ENCODE data around the gene BAHD1. TPM values are rescaled to one million over a fixed set of nuclear protein-coding genes. Genes with fewer than 3 reads are reported as not detected.

BAHD1 gene
- total RNA-seq, 1 donor from 2014 or later = 28.4 TPM

- no peak for ATAC-seq (ENCODE audit: low read depth)
- H3K4me3 Mint-ChIP-seq = peak overlapping the region; percentile 35
- intact Hi-C loops (cut with micrococcal nuclease) = no loop called here
- TF ChIP-seq CTCF (IDR thresholded peaks at IDR 0.05) = no peak
- DNase-seq = no peak
- H3K36me3 Mint-ChIP-seq (ENCODE audit: low read depth) = no peaks in the 10 kb centered on the region
- H3K4me1 Mint-ChIP-seq = no peaks in the 10 kb centered on the region
- POLR2A ChIA-PET = no interaction called here
- H3K27ac Mint-ChIP-seq = peak overlapping the region; percentile 41
- H3K9me3 Mint-ChIP-seq = no peaks in the 10 kb centered on the region
- H3K27me3 Mint-ChIP-seq = no peaks in the 10 kb centered on the region
- CTCF ChIA-PET = no interaction called here
These were observed 45.5 kb downstream of the BAHD1 start for GRCh38 chr15:40486066-40486770.

- ATAC-seq (ENCODE audit: low read depth) (no peak), DNase-seq (no peak)
- no peak overlapping the region for H3K4me3 Mint-ChIP-seq
- intact Hi-C loops (cut with micrococcal nuclease) = no loop called here
- no peaks in the 10 kb centered on the region for H3K36me3 Mint-ChIP-seq (ENCODE audit: low read depth)
- no peaks in the 10 kb centered on the region for H3K4me1 Mint-ChIP-seq
- POLR2A ChIA-PET = no interaction called here
- H3K27ac Mint-ChIP-seq = no peak overlapping the region
- no peaks in the 10 kb centered on the region for H3K27me3 Mint-ChIP-seq
- no peaks in the 10 kb centered on the region for H3K9me3 Mint-ChIP-seq
- CTCF ChIA-PET = no interaction called here
- no peak for TF ChIP-seq CTCF (IDR thresholded peaks at IDR 0.05)
These were observed 47.3 kb downstream of the BAHD1 start for GRCh38 chr15:40487816-40488682.

- no peaks in the 10 kb centered on the region for H3K36me3 Mint-ChIP-seq (ENCODE audit: low read depth)
- intact Hi-C loops (cut with micrococcal nuclease) = no loop called here
- ATAC-seq (ENCODE audit: low read depth) = no peak
- H3K27ac Mint-ChIP-seq = no peak overlapping the region
- no peak overlapping the region for H3K4me3 Mint-ChIP-seq
- H3K27me3 Mint-ChIP-seq = peaks cover 2% of the 10 kb centered on the region
- POLR2A ChIA-PET = no interaction called here
- no peak for DNase-seq
- TF ChIP-seq CTCF (IDR thresholded peaks at IDR 0.05) = no peak
- H3K4me1 Mint-ChIP-seq = no peaks in the 10 kb centered on the region
- no peaks in the 10 kb centered on the region for H3K9me3 Mint-ChIP-seq
- CTCF ChIA-PET = no interaction called here
These were observed 48.8 kb downstream of the BAHD1 start for GRCh38 chr15:40489274-40490175.

- H3K9me3 Mint-ChIP-seq = no peaks in the 10 kb centered on the region
- H3K4me1 Mint-ChIP-seq = no peaks in the 10 kb centered on the region
- no peak for TF ChIP-seq CTCF (IDR thresholded peaks at IDR 0.05)
- DNase-seq = no peak
- ATAC-seq (ENCODE audit: low read depth) = no peak
- ChIA-PET POLR2A (no interaction called here), CTCF (no interaction called here)
- no peaks in the 10 kb centered on the region for H3K36me3 Mint-ChIP-seq (ENCODE audit: low read depth)
- intact Hi-C loops (cut with micrococcal nuclease) = no loop called here
- peaks cover 13% of the 10 kb centered on the region for H3K27me3 Mint-ChIP-seq
- H3K27ac Mint-ChIP-seq = no peak overlapping the region
- no peak overlapping the region for H3K4me3 Mint-ChIP-seq
These were observed 52.5 kb downstream of the BAHD1 start for GRCh38 chr15:40493089-40493840.
